CD4-positive, alpha-beta T cell treated with Interleukin-15 for 1 hour (primary cell): ENCODE data around the gene ANKRD37.
"Not testable (repeated sequence)": the region's sequence is repeated elsewhere in the genome, so short reads cannot be mapped to it uniquely, and the experiment has no call there.

Experiments
- DNase-seq: peaks from one replicate; pipeline ENCODE4 v3.0.0-alpha.2; 2020

Gene ANKRD37, protein sequence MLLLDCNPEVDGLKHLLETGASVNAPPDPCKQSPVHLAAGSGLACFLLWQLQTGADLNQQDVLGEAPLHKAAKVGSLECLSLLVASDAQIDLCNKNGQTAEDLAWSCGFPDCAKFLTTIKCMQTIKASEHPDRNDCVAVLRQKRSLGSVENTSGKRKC

DNA sequence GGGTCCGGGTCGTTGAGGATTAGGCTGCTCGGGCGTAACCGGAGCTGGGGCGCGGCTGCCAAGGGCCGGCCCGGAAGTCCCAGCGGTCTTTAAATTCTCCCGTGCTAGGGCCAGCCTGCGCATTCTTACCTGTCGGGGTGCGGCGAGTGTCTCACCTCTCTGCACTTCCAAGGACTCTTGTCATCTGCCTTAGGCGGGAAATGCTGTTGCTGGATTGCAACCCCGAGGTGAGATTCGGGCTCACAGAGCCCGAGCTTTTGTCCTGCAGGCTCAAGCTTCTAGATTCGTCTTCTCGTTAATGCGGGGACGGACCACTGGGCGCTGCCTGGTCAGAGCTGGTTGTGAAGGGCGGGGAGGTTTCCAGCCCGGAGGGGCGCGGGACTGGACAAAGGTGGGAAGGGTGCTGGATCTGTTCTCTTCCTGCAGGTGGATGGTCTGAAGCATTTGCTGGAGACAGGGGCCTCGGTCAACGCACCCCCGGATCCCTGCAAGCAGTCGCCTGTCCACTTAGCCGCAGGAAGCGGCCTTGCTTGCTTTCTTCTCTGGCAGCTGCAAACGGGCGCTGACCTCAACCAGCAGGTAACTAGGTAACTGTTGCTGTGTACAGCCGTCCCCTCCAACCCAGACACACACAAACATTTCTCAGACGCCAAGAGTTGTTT is at the start of gene ANKRD37:
Gene ANKRD37, plus strand, starts transcription at position 118 of the 662 bp plus-strand sequence. Its CDS starts 83 bp downstream, at position 201.
- no peak for DNase-seq

DNA sequence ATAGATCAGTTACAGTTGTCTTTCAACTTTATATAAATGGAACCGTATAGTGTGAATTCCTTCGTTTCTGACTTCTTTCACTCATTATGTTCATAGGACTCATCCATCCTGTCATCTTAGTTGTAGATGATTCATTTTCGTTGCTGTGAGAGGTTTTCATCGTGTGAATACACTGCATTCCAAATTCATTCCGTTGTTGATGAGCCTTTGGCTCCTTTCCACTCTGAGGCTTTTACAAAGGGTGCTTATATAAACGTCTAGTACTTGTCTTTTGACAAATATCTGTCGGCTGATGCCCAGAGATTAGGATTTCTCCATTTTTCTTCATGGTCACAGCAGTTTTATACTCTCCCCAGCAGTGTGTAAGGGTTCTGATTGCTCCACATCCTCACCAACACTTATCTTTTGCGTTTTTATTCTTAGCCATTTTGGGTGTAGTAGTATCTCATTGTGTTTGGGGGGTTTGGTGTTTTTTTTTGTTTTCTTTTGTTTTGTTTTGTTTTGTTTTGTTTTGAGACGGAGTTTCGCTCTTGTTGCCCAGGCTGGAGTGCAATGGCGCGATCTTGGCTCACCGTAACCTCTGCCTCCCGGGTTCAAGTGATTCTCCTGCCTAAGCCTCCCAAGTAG is 49.6 kb upstream of the ANKRD37 start:
- no peak for DNase-seq

- no peak for DNase-seq
These were observed 45.0 kb upstream of the ANKRD37 start for GRCh38 chr4:185351691-185352090.

GRCh38 chr4:185352202-185352601 is 44.4 kb upstream of the ANKRD37 start:
- DNase-seq: no peak

- DNase-seq: no peak
These were observed 43.9 kb upstream of the ANKRD37 start for GRCh38 chr4:185352741-185353140.

- no peak for DNase-seq
These were observed 39.4 kb upstream of the ANKRD37 start for GRCh38 chr4:185357211-185357610.

DNA sequence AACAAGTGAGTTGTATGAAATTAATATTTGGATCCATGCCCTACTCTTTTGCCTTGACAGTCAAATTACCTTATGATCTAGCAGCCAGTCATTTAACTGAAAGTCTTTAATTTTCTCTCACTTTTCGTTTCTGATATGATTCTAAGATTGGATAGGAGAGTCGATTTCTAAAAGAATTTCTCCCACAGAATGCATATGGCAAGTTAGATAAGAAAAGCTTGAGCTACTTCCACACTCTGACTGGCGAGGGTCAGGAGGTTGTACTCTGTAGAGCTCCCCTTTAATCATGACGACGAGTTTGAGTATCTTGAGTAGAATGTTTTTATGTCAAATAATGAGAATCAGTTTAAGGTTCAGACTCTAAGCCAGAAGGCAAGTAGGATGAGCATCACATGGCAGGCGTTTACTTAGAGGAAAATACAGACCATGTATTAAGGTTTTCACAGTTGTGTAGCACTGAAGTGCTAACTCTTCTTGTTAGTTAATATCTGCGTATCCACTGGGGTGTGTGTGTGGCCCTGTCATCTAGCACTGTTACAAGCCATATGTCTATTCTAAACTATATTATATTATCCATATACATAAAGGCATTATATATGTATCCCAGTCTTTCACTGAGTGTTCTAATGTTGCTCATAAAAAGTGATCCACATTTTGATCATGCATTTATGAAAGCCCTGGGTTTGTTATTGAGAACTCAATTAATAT is 38.8 kb upstream of the ANKRD37 start:
- no peak for DNase-seq

DNA sequence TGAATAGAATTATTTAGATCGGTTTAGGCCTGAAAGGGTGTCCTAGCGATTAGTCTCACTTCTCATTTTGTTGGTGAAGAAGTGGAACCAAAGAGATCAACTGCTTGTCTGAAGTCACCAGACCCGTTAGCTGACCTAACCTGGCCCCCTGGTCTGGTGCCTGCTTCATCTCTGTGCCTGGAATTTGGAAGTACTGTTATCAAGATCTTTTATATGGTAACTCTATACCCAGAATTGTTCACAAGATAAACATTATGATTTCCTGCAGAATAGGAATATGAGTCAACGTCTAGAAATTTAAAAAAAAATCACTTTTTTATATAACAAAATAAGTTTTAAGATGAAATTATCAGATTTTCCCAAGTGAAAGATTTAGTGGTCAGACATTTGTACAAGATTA is 38.1 kb upstream of the ANKRD37 start:
- no peak for DNase-seq

- no peak for DNase-seq
These were observed 37.7 kb upstream of the ANKRD37 start for GRCh38 chr4:185358959-185359358.

DNA sequence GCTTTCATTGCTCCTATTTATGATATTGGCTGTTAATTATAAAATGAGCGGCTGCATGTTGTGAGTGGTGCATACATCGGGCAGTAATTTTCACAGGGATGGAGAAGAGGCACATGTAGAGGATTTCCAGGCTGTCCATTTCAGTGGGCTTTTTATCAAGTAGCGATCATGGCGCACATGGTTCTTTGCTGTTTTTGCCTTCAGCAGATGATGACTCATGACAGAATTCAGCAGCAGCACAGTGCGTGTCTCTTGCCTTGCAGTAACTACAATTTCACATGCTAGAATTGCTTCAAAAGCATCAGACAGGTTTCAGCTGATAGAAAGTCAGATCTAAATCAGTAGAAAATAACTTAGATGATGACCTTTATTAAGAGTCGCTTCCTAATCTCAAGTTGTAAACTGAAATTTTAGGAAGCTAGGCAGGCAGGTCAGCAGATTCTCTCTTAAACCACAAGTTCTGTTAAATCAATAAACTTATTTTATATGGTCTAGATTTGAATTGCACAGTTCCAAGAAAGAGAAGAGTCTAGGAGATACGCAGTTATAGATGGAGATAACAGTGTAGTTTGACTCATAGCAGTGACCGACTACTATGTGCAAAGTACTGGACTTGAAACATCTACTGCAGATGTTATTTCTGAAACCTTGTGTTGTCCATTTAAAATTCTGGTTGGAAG is 36.7 kb upstream of the ANKRD37 start:
- no peak for DNase-seq

DNA sequence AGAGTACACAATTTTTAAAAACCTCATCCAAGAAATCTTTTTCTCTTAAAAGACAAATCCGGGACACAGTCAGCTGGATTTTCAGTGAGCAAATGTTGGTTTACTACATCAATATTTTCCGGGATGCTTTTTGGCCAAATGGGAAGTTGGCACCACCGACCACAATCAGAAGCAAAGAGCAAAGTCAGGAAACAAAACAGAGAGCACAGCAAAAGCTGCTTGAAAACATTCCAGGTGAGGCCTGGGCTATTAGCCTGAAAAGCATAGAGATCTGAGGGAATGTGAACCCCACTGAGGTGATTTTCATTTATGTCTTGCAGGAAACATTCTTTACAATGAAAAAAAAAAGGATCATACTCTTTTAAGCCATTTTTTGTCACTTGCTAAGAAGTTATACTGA is 34.8 kb upstream of the ANKRD37 start:
- DNase-seq: no peak

DNA sequence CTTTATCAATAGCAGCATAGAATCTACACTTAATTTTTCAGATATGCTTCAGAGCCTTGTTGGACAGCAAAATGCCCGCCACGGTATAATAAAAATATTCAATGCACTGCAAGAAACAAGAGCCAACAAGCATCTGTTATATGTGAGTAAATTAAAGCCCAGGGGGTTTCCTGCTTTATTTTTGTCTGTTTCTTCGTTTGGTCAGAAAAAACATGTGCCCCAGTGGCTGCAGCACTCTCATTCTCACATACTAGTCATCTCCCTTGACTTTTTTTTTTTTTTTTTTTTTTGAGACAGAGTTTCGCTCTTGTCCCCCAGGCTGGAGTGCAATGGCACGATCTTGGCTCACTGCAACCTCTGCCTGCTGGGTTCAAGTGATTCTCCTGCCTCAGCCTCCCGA is 34.1 kb upstream of the ANKRD37 start:
- not testable (repeated sequence) for DNase-seq

GRCh38 chr4:185363251-185363650 is 33.4 kb upstream of the ANKRD37 start:
- no peak for DNase-seq

DNA sequence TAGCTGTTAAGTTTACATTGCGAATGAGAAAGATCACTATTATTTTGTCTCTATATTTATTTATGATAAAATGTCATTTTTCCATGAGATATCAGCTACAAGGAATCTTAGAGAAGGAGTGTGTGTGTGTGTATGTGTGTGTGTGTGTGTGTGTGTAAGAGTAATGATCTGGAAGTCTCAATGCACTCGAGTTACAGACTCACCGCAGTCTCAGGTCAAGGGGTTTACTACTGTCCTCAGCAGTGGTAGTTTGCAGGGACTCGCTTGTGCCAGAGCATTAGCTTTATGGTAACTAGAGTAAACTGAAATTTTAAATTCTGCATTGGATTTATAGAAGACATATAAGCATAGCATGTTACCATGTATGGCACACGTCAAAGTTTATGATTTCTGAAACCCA is 31.8 kb upstream of the ANKRD37 start:
- DNase-seq: no peak

GRCh38 chr4:185369731-185370130 is 26.9 kb upstream of the ANKRD37 start:
- no peak for DNase-seq

GRCh38 chr4:185370268-185370949 is 26.2 kb upstream of the ANKRD37 start:
- DNase-seq: no peak

- no peak for DNase-seq
These were observed 24.9 kb upstream of the ANKRD37 start for GRCh38 chr4:185371702-185372101.

- DNase-seq: no peak
These were observed 22.6 kb upstream of the ANKRD37 start for GRCh38 chr4:185374027-185374426.

GRCh38 chr4:185374573-185374972 is 22.1 kb upstream of the ANKRD37 start:
- no peak for DNase-seq

GRCh38 chr4:185378264-185378663 is 18.4 kb upstream of the ANKRD37 start:
- no peak for DNase-seq

GRCh38 chr4:185379326-185380295 is 17.0 kb upstream of the ANKRD37 start:
- no peak for DNase-seq
